DOHH2 (cell line): ENCODE results near the gene SMOC1.

Experiments
- H3F3A ChIP-seq: fragments of 200-600 bp; sonication (generic), shearing (Covaris generic); 2 replicates; pipeline ENCODE4 v1.6.0; 2016; ENCODE audit warnings: antibody characterized with exemption, mild to moderate bottlenecking; ENCODE audit not compliant: control insufficient read depth, insufficient read depth
- H3K27ac ChIP-seq: fragments of 200-600 bp; sonication (generic); 2 replicates; pipeline ENCODE4 v1.5.1; 2014; ENCODE audit warnings: low read depth, mild to moderate bottlenecking, low read length, moderate library complexity
- H3K27me3 ChIP-seq: fragments of 200-600 bp; sonication (generic); 2 replicates; pipeline ENCODE4 v1.6.1; 2014; ENCODE audit warnings: mild to moderate bottlenecking, low read length, mixed read lengths; ENCODE audit not compliant: control insufficient read depth
- H3K36me3 ChIP-seq: fragments of 200-600 bp; sonication (generic); 2 replicates; pipeline ENCODE4 v1.6.1; 2014; ENCODE audit warnings: mild to moderate bottlenecking, low read length, moderate library complexity, mixed read lengths; ENCODE audit not compliant: control insufficient read depth
- H3K4me1 ChIP-seq: fragments of 200-600 bp; sonication (generic); 2 replicates; pipeline ENCODE4 v1.6.1; 2014; ENCODE audit warnings: mild to moderate bottlenecking, low read length, mixed read lengths; ENCODE audit not compliant: control insufficient read depth
- H3K4me2 ChIP-seq: fragments of 200-600 bp; sonication (generic); 2 replicates; pipeline ENCODE4 v1.6.0; 2014; ENCODE audit warnings: mild to moderate bottlenecking, low read length, moderate library complexity
- H3K4me3 ChIP-seq: fragments of 200-600 bp; sonication (generic); 2 replicates; pipeline ENCODE4 v1.5.1; 2014; ENCODE audit warnings: mild to moderate bottlenecking, low read length, mixed read lengths
- H3K79me2 ChIP-seq: fragments of 200-600 bp; sonication (generic); 2 replicates; pipeline ENCODE4 v1.6.1; 2014; ENCODE audit warnings: mild to moderate bottlenecking, low read length, mixed read lengths; ENCODE audit not compliant: control insufficient read depth
- H3K9me2 ChIP-seq: fragments of 200-600 bp; sonication (generic); replicated peaks from 2 replicates; pipeline ENCODE4 v1.6.1; 2014; ENCODE audit warnings: mild to moderate bottlenecking, low read length, mixed read lengths; ENCODE audit not compliant: control insufficient read depth
- H3K9me3 ChIP-seq: fragments of 200-600 bp; sonication (generic); 2 replicates; pipeline ENCODE4 v1.6.1; 2014; ENCODE audit warnings: antibody characterized with exemption, low read length, mixed read lengths; ENCODE audit not compliant: control insufficient read depth, insufficient read depth
- H4K20me1 ChIP-seq: fragments of 200-600 bp; sonication (generic); 2 replicates; pipeline ENCODE4 v1.6.0; 2014; ENCODE audit warnings: low read depth, mild to moderate bottlenecking, antibody characterized with exemption, low read length, moderate library complexity; ENCODE audit not compliant: control insufficient read depth, insufficient read depth
- CTCF ChIP-seq: fragments of 200-600 bp; sonication (generic); IDR thresholded peaks from one replicate; pipeline ENCODE4 v1.5.1; 2014; ENCODE audit warnings: antibody characterized with exemption, mild to moderate bottlenecking, low read depth, low read length; ENCODE audit not compliant: poor library complexity, severe bottlenecking
- EZH2phosphoT487 ChIP-seq: fragments of 200-600 bp; sonication (generic); IDR thresholded peaks from 2 replicates; pipeline ENCODE4 v1.6.1; 2017; ENCODE audit warnings: borderline replicate concordance, mild to moderate bottlenecking, antibody characterized with exemption, low read length, moderate library complexity, mixed read lengths

The SMOC1 gene

GRCh38 chr14:69968681-69969080 lies 89.5 kb downstream of the SMOC1 start:
- Histone ChIP-seq H3F3A (no peaks in the 10 kb centered on the region), H3K79me2 (no peaks in the 10 kb centered on the region), H3K9me2 (no peaks in the 10 kb centered on the region), H3K9me3 (no peaks in the 10 kb centered on the region), H3K27ac (no peak overlapping the region), H3K36me3 (no peaks in the 10 kb centered on the region), H4K20me1 (no peaks in the 10 kb centered on the region), H3K4me2 (no peak overlapping the region), H3K27me3 (no peaks in the 10 kb centered on the region; the same call in 1 of the 2 replicates), H3K4me3 (no peak overlapping the region), H3K4me1 (no peaks in the 10 kb centered on the region)
- TF ChIP-seq EZH2phosphoT487 (no peak), CTCF (no peak)

GRCh38 chr14:69972755-69973154 lies 93.5 kb downstream of the SMOC1 start:
- H3K4me3 ChIP-seq: no peak overlapping the region

GRCh38 chr14:69973846-69974245 lies 94.6 kb downstream of the SMOC1 start:
- TF ChIP-seq CTCF (no peak), EZH2phosphoT487 (no peak)
- H4K20me1 ChIP-seq: no peaks in the 10 kb centered on the region
- H3K79me2 ChIP-seq: no peaks in the 10 kb centered on the region
- H3K4me3 ChIP-seq: no peak overlapping the region
- no peaks in the 10 kb centered on the region for H3K36me3 ChIP-seq
- no peaks in the 10 kb centered on the region for H3F3A ChIP-seq
- no peaks in the 10 kb centered on the region for H3K4me1 ChIP-seq
- H3K9me3 ChIP-seq: no peaks in the 10 kb centered on the region
- no peak overlapping the region for H3K27ac ChIP-seq
- H3K4me2 ChIP-seq: no peak overlapping the region
- no peaks in the 10 kb centered on the region for H3K9me2 ChIP-seq
- no peaks in the 10 kb centered on the region for H3K27me3 ChIP-seq

More at GRCh38 chr14:69972755-69973154, 93.5 kb downstream of the SMOC1 start:
- H3K9me2 ChIP-seq: no peaks in the 10 kb centered on the region
- no peaks in the 10 kb centered on the region for H3K4me1 ChIP-seq
- no peaks in the 10 kb centered on the region for H3F3A ChIP-seq
- H3K4me2 ChIP-seq: no peak overlapping the region
- H3K9me3 ChIP-seq: no peaks in the 10 kb centered on the region
- TF ChIP-seq CTCF (no peak), EZH2phosphoT487 (no peak)
- H4K20me1 ChIP-seq: no peaks in the 10 kb centered on the region
- no peaks in the 10 kb centered on the region for H3K36me3 ChIP-seq
- no peak overlapping the region for H3K27ac ChIP-seq
- H3K27me3 ChIP-seq: no peaks in the 10 kb centered on the region; the same call in 1 of the 2 replicates
- no peaks in the 10 kb centered on the region for H3K79me2 ChIP-seq

GRCh38 chr14:69979882-69980281 lies 100.7 kb downstream of the SMOC1 start:
- no peak overlapping the region for H3K4me3 ChIP-seq
- no peaks in the 10 kb centered on the region for H3F3A ChIP-seq
- no peaks in the 10 kb centered on the region for H3K9me3 ChIP-seq
- TF ChIP-seq CTCF (no peak), EZH2phosphoT487 (no peak)
- no peak overlapping the region for H3K27ac ChIP-seq
- H3K27me3 ChIP-seq: peaks cover 3% of the 10 kb centered on the region; the same call in 1 of the 2 replicates
- H3K79me2 ChIP-seq: no peaks in the 10 kb centered on the region
- no peaks in the 10 kb centered on the region for H4K20me1 ChIP-seq
- no peaks in the 10 kb centered on the region for H3K4me1 ChIP-seq
- H3K9me2 ChIP-seq: no peaks in the 10 kb centered on the region
- no peaks in the 10 kb centered on the region for H3K36me3 ChIP-seq
- no peak overlapping the region for H3K4me2 ChIP-seq
